AG04450 (cell line): Measurements from ENCODE around the gene TPD52L1. TPM values are rescaled to one million over a fixed set of nuclear protein-coding genes. Genes with fewer than 3 reads are reported as not detected.

ENCODE experiments used
- CTCF ChIA-PET: fragments of 300-600, 350-600 bp; formaldehyde crosslinking; extraction: SDS; loops from one replicate; lab custom pipeline; 2022; ENCODE audit warnings: antibody characterized with exemption, inconsistent platforms; lab: Charles Lee
- POLR2A ChIA-PET: fragments of 350-600 bp; formaldehyde crosslinking; extraction: SDS; loops from one replicate; lab custom pipeline; 2021; ENCODE audit warnings: antibody characterized with exemption, inconsistent platforms; lab: Yijun Ruan, JAX
- DNase-seq: peaks from one replicate; pipeline ENCODE4 v3.0.0-alpha.2; 2011; ENCODE audit warnings: low read depth, low spot score
- H3K27ac ChIP-seq: one replicate; pipeline ENCODE4 v1.5.1; 2012; ENCODE audit warnings: low read depth, low read length, control low read depth
- H3K27me3 ChIP-seq: one replicate; pipeline ENCODE4 v1.6.0; 2012; ENCODE audit warnings: low read length; ENCODE audit not compliant: control insufficient read depth, insufficient read depth
- H3K4me3 ChIP-seq: 2 replicates; pipeline ENCODE4 v1.5.1; 2011; ENCODE audit warnings: mild to moderate bottlenecking, low read depth, low read length, control low read depth
- H3K9me3 ChIP-seq: 2 replicates; pipeline ENCODE4 v1.5.1; 2012; ENCODE audit warnings: low read length; ENCODE audit not compliant: control insufficient read depth, insufficient read depth
- CTCF ChIP-seq: IDR thresholded peaks from 2 replicates; pipeline ENCODE4 v1.5.1; 2011; ENCODE audit warnings: low read depth, low read length, control low read depth, inconsistent platforms
- polyA plus RNA-seq: library from polyadenylated mRNA; depleted of rRNA; stranded (reverse); fragments of >200 nt; gene quantifications from 2 replicates; pipeline ENCODE4 v1.2.3, GENCODE V29; 2011

Gene TPD52L1
- polyA plus RNA-seq, 1 experiment = 11.1 TPM

GRCh38 chr6:125245523-125246264 is 92.1 kb downstream of the TPD52L1 start:
- Histone ChIP-seq H3K27ac (no peak overlapping the region), H3K9me3 (no peaks in the 10 kb centered on the region), H3K27me3 (no peaks in the 10 kb centered on the region), H3K4me3 (no peak overlapping the region)
- DNase-seq = no peak
- CTCF ChIA-PET = no interaction called here
- no peak for TF ChIP-seq CTCF
- POLR2A ChIA-PET = no interaction called here

- no peak overlapping the region for H3K27ac ChIP-seq
- H3K27me3 ChIP-seq = no peaks in the 10 kb centered on the region
- POLR2A ChIA-PET = no interaction called here
- no peak for TF ChIP-seq CTCF
- DNase-seq = no peak
- H3K9me3 ChIP-seq = no peaks in the 10 kb centered on the region
- CTCF ChIA-PET = no interaction called here
- H3K4me3 ChIP-seq = no peak overlapping the region
Observed at GRCh38 chr6:125246566-125246965, 93.0 kb downstream of the TPD52L1 start.

GRCh38 chr6:125248136-125248535 is 94.6 kb downstream of the TPD52L1 start:
- Histone ChIP-seq H3K27me3 (no peaks in the 10 kb centered on the region), H3K27ac (no peak overlapping the region), H3K9me3 (no peaks in the 10 kb centered on the region), H3K4me3 (no peak overlapping the region)
- TF ChIP-seq CTCF = no peak
- ChIA-PET POLR2A (no interaction called here), CTCF (interaction anchor here (0.5 kb wide), 1 partner anchor 24 kb away, joined by 3 read pairs; no protein-coding TSS in a partner anchor)
- no peak for DNase-seq

- ChIA-PET CTCF (interaction anchor here (2.1 kb wide), 1 partner anchor 136 kb away, joined by 4 read pairs; no protein-coding TSS in a partner anchor), POLR2A (no interaction called here)
- DNase-seq = no peak
- TF ChIP-seq CTCF = no peak
- Histone ChIP-seq H3K27me3 (no peaks in the 10 kb centered on the region), H3K27ac (no peak overlapping the region), H3K9me3 (no peaks in the 10 kb centered on the region), H3K4me3 (no peak overlapping the region)
Observed at GRCh38 chr6:125250511-125250910, 96.9 kb downstream of the TPD52L1 start.

GRCh38 chr6:125251516-125252220 is 98.1 kb downstream of the TPD52L1 start:
- H3K27me3 ChIP-seq = no peaks in the 10 kb centered on the region
- TF ChIP-seq CTCF = no peak
- DNase-seq = no peak
- POLR2A ChIA-PET = no interaction called here
- no peak overlapping the region for H3K4me3 ChIP-seq
- no peaks in the 10 kb centered on the region for H3K9me3 ChIP-seq
- CTCF ChIA-PET = interaction anchor here (0.9 to 2.1 kb wide), 4 partner anchors 137 to 502 kb away, joined by 3 to 4 read pairs (median 3); no protein-coding TSS in a partner anchor
- no peak overlapping the region for H3K27ac ChIP-seq
